A549 (cell line): ENCODE data around the gene CIAO3. TPM values are rescaled to one million over a fixed set of nuclear protein-coding genes. Genes with fewer than 3 reads are reported as not detected.

Experiments used
- ATAC-seq, 2 experiments: fragments of 200-7000 bp in 1 of 2; fragments of >200 bp in 1 of 2; cut with Nextera tagmentation in 1 of 2; cut with Tn5 transposase in 1 of 2; 3 replicates each; pipeline versions ENCODE4 v1.8.0 to v1.9.1; 2018 to 2020; ENCODE audit warnings: mild to moderate bottlenecking in 1 of 2, moderate library complexity in 1 of 2
- CTCF ChIA-PET: fragments of 300-600 bp; sonication (Branson Sonifier 250); formaldehyde crosslinking; extraction: SDS; loops from one replicate; lab custom pipeline; 2021; ENCODE audit warnings: antibody characterized with exemption, inconsistent platforms; lab: Yijun Ruan, JAX
- POLR2A ChIA-PET: fragments of 350-600 bp; formaldehyde crosslinking; extraction: SDS; loops from one replicate; lab custom pipeline; 2021; ENCODE audit warnings: antibody characterized with exemption, inconsistent platforms; lab: Yijun Ruan, JAX
- DNase-seq, 2 experiments: peaks; one replicate each; pipeline versions ENCODE4 v3.0.0 to v3.0.0-alpha.2; 2011 to 2016; ENCODE audit warnings: low read depth in 1 of 2, low spot score in 1 of 2
- FAIRE-seq: peaks from 2 replicates; lab custom pipeline; 2011; peaks lifted over from hg19 to GRCh38; lab: Jason Lieb, UNC
- H3K27ac ChIP-seq, 2 experiments: fragments of >200 bp; sonication (Bioruptor Twin); formaldehyde crosslinking; 3 replicates each; pipeline ENCODE4 v1.5.1; 2016 to 2017
- H3K4me1 ChIP-seq: fragments of >200 bp; sonication (Bioruptor Twin); formaldehyde crosslinking; 3 replicates; pipeline ENCODE4 v1.6.1; 2016
- H3K4me2 ChIP-seq: fragments of >200 bp; sonication (Bioruptor Twin); formaldehyde crosslinking; 3 replicates; pipeline ENCODE4 v1.6.1; 2016
- H3K4me3 ChIP-seq: fragments of >200 bp; sonication (Bioruptor Twin); formaldehyde crosslinking; 3 replicates; pipeline ENCODE4 v1.5.1; 2016
- H3K9me3 ChIP-seq: fragments of >200 bp; sonication (Bioruptor Twin); formaldehyde crosslinking; 3 replicates; pipeline ENCODE4 v1.6.1; 2016
- CBX2 ChIP-seq: fragments of 200-600 bp; sonication (generic); IDR thresholded peaks from 2 replicates; pipeline ENCODE4 v1.6.1; 2016; ENCODE audit warnings: low read depth, mild to moderate bottlenecking, borderline replicate concordance
- EP300 ChIP-seq, 2 experiments: fragments of >200 bp; sonication (Bioruptor Twin); formaldehyde crosslinking; IDR thresholded peaks; 2 replicates in 1 of 2; 3 replicates in 1 of 2; pipeline ENCODE4 v1.6.1; 2016 to 2017
- ESRRA ChIP-seq: fragments of 150-350 bp; IDR thresholded peaks from 2 replicates; pipeline ENCODE4 v1.6.1; 2014; ENCODE audit warnings: mild to moderate bottlenecking, low read length, borderline replicate concordance
- FOSB ChIP-seq: fragments of 250-450 bp; sonication (Bioruptor Pico); IDR thresholded peaks from 2 replicates; pipeline ENCODE4 v1.5.0; 2020; ENCODE audit warnings: mild to moderate bottlenecking, moderate library complexity
- FOXS1 ChIP-seq: fragments of 250-450 bp; sonication (Bioruptor Pico); IDR thresholded peaks from 2 replicates; pipeline ENCODE4 v1.5.0; 2020; ENCODE audit warnings: mild to moderate bottlenecking, moderate library complexity
- HEYL ChIP-seq: fragments of 250-450 bp; sonication (Bioruptor Pico); IDR thresholded peaks from 2 replicates; pipeline ENCODE4 v1.8.0; 2021; ENCODE audit warnings: mild to moderate bottlenecking, moderate library complexity
- JUN ChIP-seq, 2 experiments: fragments of >200 bp; sonication (Bioruptor Twin); formaldehyde crosslinking; IDR thresholded peaks; 2 replicates in 1 of 2; 3 replicates in 1 of 2; pipeline ENCODE4 v1.6.1; 2016 to 2017
- KDM5A ChIP-seq: fragments of 200-600 bp; sonication (generic); IDR thresholded peaks from 2 replicates; pipeline ENCODE4 v1.6.1; 2016; ENCODE audit warnings: antibody characterized with exemption, mild to moderate bottlenecking
- PHF8 ChIP-seq: fragments of 200-600 bp; sonication (generic); IDR thresholded peaks from 2 replicates; pipeline ENCODE4 v1.6.1; 2016; ENCODE audit warnings: low read depth, mild to moderate bottlenecking, antibody characterized with exemption, moderate library complexity, borderline replicate concordance
- POLR2A ChIP-seq: IDR thresholded peaks from 2 replicates; pipeline ENCODE4 v1.6.1; 2012; ENCODE audit warnings: mild to moderate bottlenecking, low read length
- RAD21 ChIP-seq, 2 experiments: fragments of >200 bp in 1 of 2; sonication (Bioruptor Twin) in 1 of 2; formaldehyde crosslinking in 1 of 2; IDR thresholded peaks in 1 of 2; conservative IDR thresholded peaks in 1 of 2; 2 replicates in 1 of 2; 3 replicates in 1 of 2; pipeline ENCODE4 v1.6.1; 2012 to 2018; ENCODE audit warnings: inconsistent platforms in 1 of 2
- WGBS: methylation state at CpG from one replicate; pipeline ENCODE4 v1.1.6; 2017; ENCODE audit errors: missing lambda C conversion rate; 5-methylcytosine and 5-hydroxymethylcytosine counted together
- polyA plus RNA-seq, 4 experiments: library from polyadenylated mRNA; depleted of rRNA in 3 of 4; stranded (reverse); fragments of >200 nt; fragmentation: RNase III in 1 of 4; extraction: RNeasy Plus Mini Kit Qiagen cat#74134 plus additional on column Dnase treatment in 1 of 4; gene quantifications; 2 replicates in 3 of 4; 3 replicates in 1 of 4; pipeline ENCODE4 v1.2.3, GENCODE V29; 2011 to 2017
- TF ChIP-seq, protein P1 (sequence below): fragments of 250-450 bp; sonication (Bioruptor Pico); IDR thresholded peaks from 2 replicates; pipeline ENCODE4 v1.5.0; 2021; ENCODE audit warnings: mild to moderate bottlenecking, moderate library complexity, borderline replicate concordance
- TF ChIP-seq, protein P2 (sequence below): IDR thresholded peaks from 2 replicates; pipeline ENCODE4 v1.6.1; 2012
- TF ChIP-seq, protein P3 (sequence below): fragments of 150-350 bp; IDR thresholded peaks from 2 replicates; pipeline ENCODE4 v1.6.1; 2014; ENCODE audit warnings: low read depth, mild to moderate bottlenecking, low read length
- TF ChIP-seq, protein P4 (sequence below): IDR thresholded peaks from 2 replicates; pipeline ENCODE4 v1.6.1; 2012
- TF ChIP-seq, protein P5 (sequence below): IDR thresholded peaks from 2 replicates; pipeline ENCODE4 v1.6.1; 2012; ENCODE audit warnings: low read depth, borderline replicate concordance

The CIAO3 gene
- polyA plus RNA-seq, 2 of the 4 experiments (the other 2 are of a cell fraction) = 17.4 to 23.0 TPM

DNA sequence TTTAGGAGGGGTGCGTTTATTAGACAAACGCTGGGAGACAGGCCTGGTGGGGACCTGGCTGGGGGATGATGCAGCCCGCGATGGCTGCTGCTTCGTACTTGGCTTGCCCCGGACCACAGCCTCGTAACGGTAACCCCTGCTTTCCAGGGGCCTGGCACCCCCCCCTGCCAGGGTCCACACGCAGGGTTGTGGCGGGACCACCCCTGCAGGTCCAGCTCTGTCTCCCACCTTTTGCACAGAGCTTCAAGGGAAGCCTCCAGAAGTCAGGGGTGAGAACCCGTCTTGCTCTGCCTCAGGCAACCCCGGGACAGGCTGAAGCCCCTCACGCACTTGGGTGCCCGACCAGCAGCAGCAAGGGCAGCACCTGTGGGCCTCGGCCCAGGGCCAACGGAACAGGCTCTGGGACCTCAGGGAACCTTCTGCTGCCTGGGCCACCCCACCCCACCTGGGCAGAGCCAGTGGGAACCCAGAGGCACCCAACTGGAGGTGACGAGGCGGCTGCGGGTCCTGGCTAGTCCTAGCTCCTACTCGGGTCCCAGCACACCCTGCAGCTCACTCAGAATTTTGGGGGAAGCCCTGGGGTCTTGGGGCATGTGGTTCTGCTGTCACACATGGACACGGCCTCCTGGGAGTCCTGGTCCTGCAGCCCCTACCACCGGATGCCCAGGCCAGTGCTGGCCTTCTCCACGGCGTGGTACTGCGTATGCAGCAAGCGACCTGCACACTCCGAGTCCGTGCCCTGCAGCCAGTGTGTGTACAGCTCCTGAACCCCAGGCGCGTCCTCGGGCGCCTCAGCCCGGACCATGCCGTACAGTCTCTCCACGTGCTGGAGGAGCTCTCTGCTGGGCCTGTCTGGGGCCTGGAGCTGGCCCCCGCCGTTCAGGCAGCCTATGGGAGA lies 10.8 kb downstream of the CIAO3 start:
- Histone ChIP-seq H3K4me2 (no peak overlapping the region), H3K4me3 (no peak overlapping the region), H3K9me3 (no peaks in the 10 kb centered on the region), H3K27ac (no peak overlapping the region), H3K4me1 (peaks cover 13% of the 10 kb centered on the region)
- POLR2A ChIA-PET = interaction anchor here (1.0 to 3.1 kb wide), 3 partner anchors 9 to 77 kb away, joined by 3 to 15 read pairs (median 6); partner anchors contain the start of genes ANTKMT and METRN
- DNase-seq (no peak), FAIRE-seq (no peak), ATAC-seq (no peak)
- WGBS = 95% methylated on average over 27 of the region's 37 CpGs
- TF ChIP-seq EP300 (IDR thresholded peaks at IDR 0.05) (no peak), HEYL (no peak)
- CTCF ChIA-PET = interaction anchor here (1.3 to 28.0 kb wide), 5 partner anchors 11 to 56 kb away, joined by 3 to 656 read pairs (median 14); partner anchors contain the start of genes ANTKMT, CCDC78, CIAO3 and FBXL16

DNA sequence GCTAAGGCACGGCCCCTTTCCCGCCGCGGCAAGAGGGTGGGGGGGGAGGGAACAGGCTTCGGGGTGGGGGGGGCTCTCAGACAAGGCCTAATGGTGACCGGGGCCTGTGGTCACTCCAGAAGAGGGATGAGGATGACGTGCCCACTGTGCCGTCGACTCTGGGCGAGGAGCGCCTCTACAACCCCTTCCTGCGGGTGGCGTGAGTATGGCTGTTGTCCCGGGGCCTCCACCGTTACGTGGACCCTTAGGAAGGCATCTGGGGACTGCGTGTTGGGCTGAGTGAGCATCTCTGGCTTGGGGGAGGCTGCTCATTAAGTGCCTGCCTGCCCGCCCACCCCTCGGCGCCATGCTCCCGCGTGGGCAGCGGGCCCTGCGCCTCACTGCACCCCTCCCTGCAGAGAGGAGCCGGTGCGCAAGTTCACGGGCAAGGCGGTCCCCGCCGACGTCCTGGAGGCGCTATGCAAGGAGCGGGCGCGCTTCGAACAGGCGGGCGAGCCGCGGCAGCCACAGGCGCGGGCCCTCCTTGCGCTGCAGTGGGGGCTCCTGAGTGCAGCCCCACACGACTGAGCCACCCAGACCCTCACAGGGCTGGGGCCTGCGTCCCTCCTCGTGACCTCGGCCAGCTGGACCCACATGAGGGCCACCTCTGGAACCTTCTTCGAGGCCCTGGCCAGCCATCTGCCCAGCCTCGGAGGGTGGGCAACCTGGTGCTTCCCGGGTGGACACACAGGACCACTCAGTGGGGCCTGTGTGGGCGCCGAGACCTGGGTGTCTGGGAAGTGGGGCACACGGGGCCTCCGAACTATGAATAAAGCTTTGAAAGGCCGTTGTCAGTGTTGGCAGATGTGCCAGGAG lies 11.7 kb downstream of the CIAO3 start:
- no peaks in the 10 kb centered on the region for H3K9me3 ChIP-seq
- H3K27ac ChIP-seq = peak overlapping the region; percentile 89 to 91; a peak in 5 of 6 replicates
- peak overlapping the region; percentile 60; the same call in 2 of the 3 replicates for H3K4me3 ChIP-seq
- WGBS = 79% methylated on average over 23 of the region's 55 CpGs
- ChIA-PET POLR2A (interaction anchor here (1.3 to 3.1 kb wide), 3 partner anchors 8 to 14 kb away, joined by 3 to 15 read pairs (median 12); partner anchors contain the start of genes ANTKMT and METRN), CTCF (interaction anchor here (1.1 to 28.0 kb wide), 5 partner anchors 12 to 60 kb away, joined by 3 to 656 read pairs (median 14); partner anchors contain the start of genes ANTKMT, CCDC78, CHTF18 and CIAO3)
- TF ChIP-seq CBX2 (no peak), ESRRA (no peak), FOXS1 (CRISPR knock-in tag) (no peak), PHF8 (no peak)
- TF ChIP-seq, protein P1, sequence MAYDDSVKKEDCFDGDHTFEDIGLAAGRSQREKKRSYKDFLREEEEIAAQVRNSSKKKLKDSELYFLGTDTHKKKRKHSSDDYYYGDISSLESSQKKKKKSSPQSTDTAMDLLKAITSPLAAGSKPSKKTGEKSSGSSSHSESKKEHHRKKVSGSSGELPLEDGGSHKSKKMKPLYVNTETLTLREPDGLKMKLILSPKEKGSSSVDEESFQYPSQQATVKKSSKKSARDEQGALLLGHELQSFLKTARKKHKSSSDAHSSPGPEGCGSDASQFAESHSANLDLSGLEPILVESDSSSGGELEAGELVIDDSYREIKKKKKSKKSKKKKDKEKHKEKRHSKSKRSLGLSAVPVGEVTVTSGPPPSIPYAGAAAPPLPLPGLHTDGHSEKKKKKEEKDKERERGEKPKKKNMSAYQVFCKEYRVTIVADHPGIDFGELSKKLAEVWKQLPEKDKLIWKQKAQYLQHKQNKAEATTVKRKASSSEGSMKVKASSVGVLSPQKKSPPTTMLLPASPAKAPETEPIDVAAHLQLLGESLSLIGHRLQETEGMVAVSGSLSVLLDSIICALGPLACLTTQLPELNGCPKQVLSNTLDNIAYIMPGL = no peak
- TF ChIP-seq, protein P2, sequence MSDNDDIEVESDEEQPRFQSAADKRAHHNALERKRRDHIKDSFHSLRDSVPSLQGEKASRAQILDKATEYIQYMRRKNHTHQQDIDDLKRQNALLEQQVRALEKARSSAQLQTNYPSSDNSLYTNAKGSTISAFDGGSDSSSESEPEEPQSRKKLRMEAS = no peak
- TF ChIP-seq, protein P3, sequence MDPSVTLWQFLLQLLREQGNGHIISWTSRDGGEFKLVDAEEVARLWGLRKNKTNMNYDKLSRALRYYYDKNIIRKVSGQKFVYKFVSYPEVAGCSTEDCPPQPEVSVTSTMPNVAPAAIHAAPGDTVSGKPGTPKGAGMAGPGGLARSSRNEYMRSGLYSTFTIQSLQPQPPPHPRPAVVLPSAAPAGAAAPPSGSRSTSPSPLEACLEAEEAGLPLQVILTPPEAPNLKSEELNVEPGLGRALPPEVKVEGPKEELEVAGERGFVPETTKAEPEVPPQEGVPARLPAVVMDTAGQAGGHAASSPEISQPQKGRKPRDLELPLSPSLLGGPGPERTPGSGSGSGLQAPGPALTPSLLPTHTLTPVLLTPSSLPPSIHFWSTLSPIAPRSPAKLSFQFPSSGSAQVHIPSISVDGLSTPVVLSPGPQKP = no peak
- TF ChIP-seq, protein P4, sequence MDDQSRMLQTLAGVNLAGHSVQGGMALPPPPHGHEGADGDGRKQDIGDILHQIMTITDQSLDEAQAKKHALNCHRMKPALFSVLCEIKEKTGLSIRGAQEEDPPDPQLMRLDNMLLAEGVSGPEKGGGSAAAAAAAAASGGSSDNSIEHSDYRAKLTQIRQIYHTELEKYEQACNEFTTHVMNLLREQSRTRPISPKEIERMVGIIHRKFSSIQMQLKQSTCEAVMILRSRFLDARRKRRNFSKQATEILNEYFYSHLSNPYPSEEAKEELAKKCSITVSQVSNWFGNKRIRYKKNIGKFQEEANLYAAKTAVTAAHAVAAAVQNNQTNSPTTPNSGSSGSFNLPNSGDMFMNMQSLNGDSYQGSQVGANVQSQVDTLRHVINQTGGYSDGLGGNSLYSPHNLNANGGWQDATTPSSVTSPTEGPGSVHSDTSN = peak; percentile 4; the same call in 1 of the 2 replicates
- FAIRE-seq (no peak), ATAC-seq (no peak), DNase-seq (no peak)
- peak overlapping the region; percentile 100 for H3K4me2 ChIP-seq
- H3K4me1 ChIP-seq = peaks cover 13% of the 10 kb centered on the region

DNA sequence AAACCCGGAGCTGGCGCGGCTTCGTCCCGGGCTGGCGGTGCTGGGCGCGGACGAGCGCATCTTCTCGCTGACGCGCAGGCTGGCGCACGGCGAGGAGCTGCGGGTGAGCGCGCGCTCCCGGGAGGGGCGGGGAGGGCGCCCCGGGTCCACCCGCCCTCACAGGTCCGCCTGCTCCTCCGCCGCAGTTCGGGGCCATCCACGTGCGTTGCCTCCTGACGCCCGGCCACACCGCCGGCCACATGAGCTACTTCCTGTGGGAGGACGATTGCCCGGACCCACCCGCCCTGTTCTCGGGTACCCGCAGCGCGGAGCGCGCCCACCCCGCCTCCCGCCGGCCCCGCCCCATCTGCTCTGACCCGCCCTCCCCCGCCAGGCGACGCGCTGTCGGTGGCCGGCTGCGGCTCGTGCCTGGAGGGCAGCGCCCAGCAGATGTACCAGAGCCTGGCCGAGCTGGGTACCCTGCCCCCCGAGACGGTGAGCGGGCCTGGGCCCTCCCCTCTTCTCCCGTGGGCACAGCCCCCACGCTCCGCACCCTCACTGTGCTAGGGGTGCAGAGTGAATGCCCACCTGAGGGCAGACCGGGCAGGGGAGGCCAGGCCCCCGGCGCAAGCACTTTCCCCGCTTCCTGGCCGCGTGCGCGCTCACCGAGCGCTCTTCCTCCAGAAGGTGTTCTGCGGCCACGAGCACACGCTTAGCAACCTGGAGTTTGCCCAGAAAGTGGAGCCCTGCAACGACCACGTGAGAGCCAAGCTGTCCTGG lies 12.5 kb downstream of the CIAO3 start:
- DNase-seq (peak; percentile 63 to 88), FAIRE-seq (no peak), ATAC-seq (peak; percentile 15 to 61)
- 13% methylated on average over 15 of the region's 80 CpGs for WGBS
- Histone ChIP-seq H3K4me1 (peaks cover 13% of the 10 kb centered on the region), H3K4me3 (peak overlapping the region; percentile 60), H3K9me3 (no peaks in the 10 kb centered on the region), H3K4me2 (peak overlapping the region; percentile 100), H3K27ac (peak overlapping the region; percentile 89 to 91)
- ChIA-PET CTCF (interaction anchor here (1.1 to 28.0 kb wide), 4 partner anchors 12 to 60 kb away, joined by 3 to 656 read pairs (median 30); partner anchors contain the start of genes ANTKMT, CCDC78, CHTF18 and CIAO3), POLR2A (interaction anchor here (0.5 to 1.4 kb wide), 6 partner anchors 8 to 342 kb away, joined by 4 to 12 read pairs (median 5); partner anchors contain the start of genes CIAO3 and METRN)
- TF ChIP-seq RAD21 (conservative IDR thresholded peaks at IDR 0.05 in 1 of 2, IDR thresholded peaks at IDR 0.05 in 1 of 2) (no peak), FOXS1 (CRISPR knock-in tag) (no peak), KDM5A (no peak), POLR2A (no peak; the same call in 1 of the 2 replicates), JUN (IDR thresholded peaks at IDR 0.05) (peak; percentile 38 to 46; a peak in 2 of 5 replicates), CBX2 (no peak), FOSB (CRISPR knock-in tag) (no peak)
- TF ChIP-seq, protein P1 = no peak
- TF ChIP-seq, protein P3 = no peak
- TF ChIP-seq, protein P5, sequence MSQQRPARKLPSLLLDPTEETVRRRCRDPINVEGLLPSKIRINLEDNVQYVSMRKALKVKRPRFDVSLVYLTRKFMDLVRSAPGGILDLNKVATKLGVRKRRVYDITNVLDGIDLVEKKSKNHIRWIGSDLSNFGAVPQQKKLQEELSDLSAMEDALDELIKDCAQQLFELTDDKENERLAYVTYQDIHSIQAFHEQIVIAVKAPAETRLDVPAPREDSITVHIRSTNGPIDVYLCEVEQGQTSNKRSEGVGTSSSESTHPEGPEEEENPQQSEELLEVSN = peak; percentile 74
